ENCODE data around the gene HAO2. TPM values are rescaled to one million over a fixed set of nuclear protein-coding genes. Genes with fewer than 3 reads are reported as not detected.

Gene HAO2
- polyA plus RNA-seq, 10 donors = 0.16 to 0.39 (median 0.22) TPM; not detected in 5

GRCh38 chr1:119438761-119439160 lies 70.2 kb downstream of the HAO2 start:
- DNase-seq = no peak

- DNase-seq = no peak
Measured at GRCh38 chr1:119440721-119441307, 72.2 kb downstream of the HAO2 start.

- DNase-seq = no peak
Measured at GRCh38 chr1:119442756-119443155, 74.2 kb downstream of the HAO2 start.

Other genes with a start within 250 kb of the HAO2 start
- gene WARS2, start 228.1 kb upstream of the HAO2 start, polyA plus RNA-seq (ENCODE audit: insufficient read length in 10 of 10) = 10 to 100 TPM; 15.3 to 24.5 (median 20.6) TPM
- under 1 TPM in 1 of 10 donors, not detected in 9; 0.14 TPM for gene HSD3B2, start 46.4 kb downstream of the HAO2 start, polyA plus RNA-seq (ENCODE audit: insufficient read length in 10 of 10)
- under 1 TPM in 7 of 10 donors, not detected in 3; 0.28 to 0.94 (median 0.55) TPM for gene HSD3B1, start 138.4 kb downstream of the HAO2 start, polyA plus RNA-seq (ENCODE audit: insufficient read length in 10 of 10)

Data from muscle of back (tissue), 11 donors.